Measurements from ENCODE around the gene CENPVL2. TPM values are rescaled to one million over a fixed set of nuclear protein-coding genes. Genes with fewer than 3 reads are reported as not detected.
A peak's percentile ranks its signal among the peaks of the same experiment; 100 is the strongest.
"Not testable (repeated sequence)": the region's sequence is repeated elsewhere in the genome, so short reads cannot be mapped to it uniquely, and the experiment has no call there.

The CENPVL2 gene
- polyA plus RNA-seq, 2 of the 4 experiments (the other 2 are of a cell fraction): not detected

- ChIA-PET POLR2A (no interaction called here), CTCF (interaction anchor here (1.3 kb wide), 1 partner anchor 11 kb away, joined by 3 read pairs; no protein-coding TSS in a partner anchor)
- ATAC-seq: no peak
- Histone ChIP-seq H3K4me1 (no peaks in the 10 kb centered on the region), H3K4me3 (no peak overlapping the region), H3K4me2 (no peak overlapping the region), H3K9me3 (no peaks in the 10 kb centered on the region), H3K27ac (no peak overlapping the region)
- no peak for FAIRE-seq
- TF ChIP-seq BHLHE40 (IDR thresholded peaks at IDR 0.05; ENCODE audit: low read depth, low read length): no peak
- no peak for TF ChIP-seq RFX5 (IDR thresholded peaks at IDR 0.05)
- TF ChIP-seq REST (IDR thresholded peaks at IDR 0.05): no peak
- no peak for TF ChIP-seq RAD21 (conservative IDR thresholded peaks at IDR 0.05 in 1 of 2, IDR thresholded peaks at IDR 0.05 in 1 of 2)
- 2% methylated on average over 5 of the region's 5 CpGs for WGBS (ENCODE audit: missing lambda C conversion rate)
- DNase-seq (ENCODE audit: low read depth in 1 of 2, low spot score in 1 of 2): no peak
These were observed 16.6 kb downstream of the CENPVL2 start for GRCh38 chrX:51665981-51666380.

GRCh38 chrX:51643377-51643776, 39.3 kb downstream of the CENPVL2 start:
- Histone ChIP-seq H3K4me3 (no peak overlapping the region), H3K27ac (no peak overlapping the region), H3K4me2 (no peak overlapping the region), H3K4me1 (no peaks in the 10 kb centered on the region), H3K9me3 (no peaks in the 10 kb centered on the region)
- ATAC-seq: no peak
- WGBS (ENCODE audit: missing lambda C conversion rate): 3% methylated on average over 2 of the region's 2 CpGs
- ChIA-PET POLR2A (no interaction called here), CTCF (no interaction called here)
- no peak for DNase-seq (ENCODE audit: low read depth in 1 of 2, low spot score in 1 of 2)
- TF ChIP-seq RCOR1 (IDR thresholded peaks at IDR 0.05; ENCODE audit: low read depth, low read length) (no peak), MAFK (IDR thresholded peaks at IDR 0.05; ENCODE audit: partially characterized antibody) (peak; percentile 56)
- no peak for FAIRE-seq

- CTCF ChIA-PET: interaction anchor here (1.1 kb wide), 1 partner anchor 15 kb away, joined by 3 read pairs; no protein-coding TSS in a partner anchor
- DNase-seq (ENCODE audit: low read depth in 1 of 2, low spot score in 1 of 2) (peak; percentile 2 to 39), FAIRE-seq (no peak), ATAC-seq (peak; percentile 54 to 69; a peak in 4 of 6 replicates)
- POLR2A ChIA-PET: no interaction called here
- no peak overlapping the region for H3K4me2 ChIP-seq
- no peaks in the 10 kb centered on the region for H3K4me1 ChIP-seq
- no peak for TF ChIP-seq HOXB5 (CRISPR knock-in tag; IDR thresholded peaks at IDR 0.05)
- TF ChIP-seq RAD21 (conservative IDR thresholded peaks at IDR 0.05 in 1 of 2, IDR thresholded peaks at IDR 0.05 in 1 of 2): peak; percentile 24 to 60; a peak in 2 of 5 replicates
- peak; percentile 15; the same call in 1 of the 3 replicates for TF ChIP-seq CTCF (IDR thresholded peaks at IDR 0.05)
- no peaks in the 10 kb centered on the region for H3K9me3 ChIP-seq
- H3K4me3 ChIP-seq: no peak overlapping the region
- 42% methylated on average over 18 of the region's 19 CpGs for WGBS (ENCODE audit: missing lambda C conversion rate)
- H3K27ac ChIP-seq: no peak overlapping the region
These were observed 41.1 kb downstream of the CENPVL2 start for GRCh38 chrX:51641421-51642021.

- ATAC-seq; DNase-seq (ENCODE audit: low read depth in 1 of 2, low spot score in 1 of 2); H3K9me3 ChIP-seq; H3K27ac ChIP-seq; FAIRE-seq; CTCF ChIA-PET; H3K4me1 ChIP-seq; H3K4me3 ChIP-seq; H3K4me2 ChIP-seq; POLR2A ChIA-PET: not testable (repeated sequence)
- 26% methylated on average over 7 of the region's 7 CpGs for WGBS (ENCODE audit: missing lambda C conversion rate)
These were observed 46.1 kb downstream of the CENPVL2 start for GRCh38 chrX:51636511-51636910.

Other genes with a start within 250 kb of the CENPVL2 start
- 3.0 and 3.3 TPM in 2 replicates for gene NUDT11, start 186.2 kb downstream of the CENPVL2 start, polyA plus RNA-seq (2011; rRNA removed)
- 2.1 to 2.7 TPM (median 2.5 TPM) in 3 replicates for gene NUDT11, start 186.2 kb downstream of the CENPVL2 start, polyA plus RNA-seq (2017; fragmentation: RNase III; extraction: RNeasy Plus Mini Kit Qiagen cat#74134 plus additional on column Dnase treatment)
- gene CENPVL3, start 63.9 kb downstream of the CENPVL2 start, polyA plus RNA-seq (2011; rRNA removed): 0.13 and 0.22 TPM in 2 replicates
- 0.12 to 0.16 TPM (median 0.15 TPM) in 3 replicates for gene CENPVL3, start 63.9 kb downstream of the CENPVL2 start, polyA plus RNA-seq (2017; fragmentation: RNase III; extraction: RNeasy Plus Mini Kit Qiagen cat#74134 plus additional on column Dnase treatment)
- not detected in 2 replicates for gene CENPVL1, start 27.7 kb upstream of the CENPVL2 start, polyA plus RNA-seq (2011; rRNA removed)
- not detected in 3 replicates for gene CENPVL1, start 27.7 kb upstream of the CENPVL2 start, polyA plus RNA-seq (2017; fragmentation: RNase III; extraction: RNeasy Plus Mini Kit Qiagen cat#74134 plus additional on column Dnase treatment)
- 8.4 and 8.8 TPM in 2 replicates for gene GSPT2, start 60.6 kb upstream of the CENPVL2 start, polyA plus RNA-seq (2011; rRNA removed)
- gene GSPT2, start 60.6 kb upstream of the CENPVL2 start, polyA plus RNA-seq (2017; fragmentation: RNase III; extraction: RNeasy Plus Mini Kit Qiagen cat#74134 plus additional on column Dnase treatment): 7.7 to 9.0 TPM (median 8.4 TPM) in 3 replicates
- 85.7 and 102 TPM in 2 replicates for gene MAGED1, start 210.8 kb upstream of the CENPVL2 start, polyA plus RNA-seq (2011; rRNA removed)
- 62.2 to 84.1 TPM (median 79.5 TPM) in 3 replicates for gene MAGED1, start 210.8 kb upstream of the CENPVL2 start, polyA plus RNA-seq (2017; fragmentation: RNase III; extraction: RNeasy Plus Mini Kit Qiagen cat#74134 plus additional on column Dnase treatment)